ENCODE results near the gene RBM10.
"Not testable (repeated sequence)": the region's sequence is repeated elsewhere in the genome, so short reads cannot be mapped to it uniquely, and the experiment has no call there.

The RBM10 gene

GRCh38 chrX:47144626-47145394 is at the start of gene RBM10, which contains the start of gene NDUFB11:
RBM10 (plus strand) TSS chrX:47145221; CDS start chrX:47147482, 2,261 bp downstream.
NDUFB11 (minus strand) TSS chrX:47144702; CDS start chrX:47144679, 23 bp downstream.
- peak; percentile 95 for DNase-seq

GRCh38 chrX:47097018-47097417 is 48.0 kb upstream of the RBM10 start:
- no peak for DNase-seq

- no peak for DNase-seq
Observed at GRCh38 chrX:47098338-47099094, 46.5 kb upstream of the RBM10 start.

- no peak for DNase-seq
Observed at GRCh38 chrX:47101206-47101605, 43.8 kb upstream of the RBM10 start.

- not testable (repeated sequence) for DNase-seq
Observed at GRCh38 chrX:47110936-47111615, 33.9 kb upstream of the RBM10 start.

GRCh38 chrX:47112316-47112954 is 32.6 kb upstream of the RBM10 start:
- no peak for DNase-seq

GRCh38 chrX:47116551-47117110 is 28.4 kb upstream of the RBM10 start:
- DNase-seq = not testable (repeated sequence)

GRCh38 chrX:47124466-47124865 is 20.6 kb upstream of the RBM10 start:
- not testable (repeated sequence) for DNase-seq

GRCh38 chrX:47129157-47129898 is 15.7 kb upstream of the RBM10 start:
- peak; percentile 96 for DNase-seq

- no peak for DNase-seq
Observed at GRCh38 chrX:47129899-47130358, 15.1 kb upstream of the RBM10 start.

- no peak for DNase-seq
Observed at GRCh38 chrX:47133493-47133892, 11.5 kb upstream of the RBM10 start.

GRCh38 chrX:47135650-47136049 is 9.4 kb upstream of the RBM10 start:
- DNase-seq = not testable (repeated sequence)

- DNase-seq = no peak
Observed at GRCh38 chrX:47138171-47138570, 6.8 kb upstream of the RBM10 start.

GRCh38 chrX:47143894-47144625 is 961 bp upstream of the RBM10 start:
- DNase-seq = no peak

- no peak for DNase-seq
Observed at GRCh38 chrX:47145395-47146120, 537 bp downstream of the RBM10 start.

GRCh38 chrX:47146121-47146935 is 1.3 kb downstream of the RBM10 start:
- DNase-seq = no peak

- DNase-seq = no peak
Observed at GRCh38 chrX:47146936-47147859, 2.2 kb downstream of the RBM10 start.

- no peak for DNase-seq
Observed at GRCh38 chrX:47148946-47149345, 3.9 kb downstream of the RBM10 start.
